HG03139 (cell line): ENCODE data around the gene ASXL2.
"Not testable (repeated sequence)": the region's sequence is repeated elsewhere in the genome, so short reads cannot be mapped to it uniquely, and the experiment has no call there.

ENCODE experiments used
- ATAC-seq: cut with Tn5 transposase; IDR thresholded peaks from one replicate; pipeline ENCODE4 v1.9.1; 2021; ENCODE audit not compliant: unreplicated experiment

The ASXL2 gene

GRCh38 chr2:25742501-25742900 lies 135.8 kb downstream of the ASXL2 start:
- no peak for ATAC-seq

GRCh38 chr2:25740810-25741381 lies 137.4 kb downstream of the ASXL2 start:
- no peak for ATAC-seq

GRCh38 chr2:25738383-25739343 lies 139.6 kb downstream of the ASXL2 start:
- ATAC-seq, result no peak

GRCh38 chr2:25736899-25737515 lies 141.3 kb downstream of the ASXL2 start:
- ATAC-seq, result no peak

GRCh38 chr2:25735835-25736234 lies 142.5 kb downstream of the ASXL2 start:
- no peak for ATAC-seq

- ATAC-seq, result no peak
Observed at GRCh38 chr2:25728559-25728958, 149.7 kb downstream of the ASXL2 start.

GRCh38 chr2:25726522-25726921 lies 151.8 kb downstream of the ASXL2 start:
- no peak for ATAC-seq

GRCh38 chr2:25725877-25726276 lies 152.4 kb downstream of the ASXL2 start:
- no peak for ATAC-seq

- ATAC-seq, result no peak
Observed at GRCh38 chr2:25724756-25725155, 153.5 kb downstream of the ASXL2 start.

GRCh38 chr2:25722224-25722623 lies 156.1 kb downstream of the ASXL2 start:
- ATAC-seq, result no peak

- no peak for ATAC-seq
Observed at GRCh38 chr2:25720575-25720974, 157.7 kb downstream of the ASXL2 start.

- ATAC-seq, result no peak
Observed at GRCh38 chr2:25714740-25715139, 163.5 kb downstream of the ASXL2 start.

- no peak for ATAC-seq
Observed at GRCh38 chr2:25712455-25712854, 165.8 kb downstream of the ASXL2 start.

- ATAC-seq, result no peak
Observed at GRCh38 chr2:25711675-25712354, 166.5 kb downstream of the ASXL2 start.

GRCh38 chr2:25710750-25711149 lies 167.5 kb downstream of the ASXL2 start:
- ATAC-seq, result no peak

- ATAC-seq, result no peak
Observed at GRCh38 chr2:25709349-25709748, 168.9 kb downstream of the ASXL2 start.

GRCh38 chr2:25707927-25708590 lies 170.2 kb downstream of the ASXL2 start:
- no peak for ATAC-seq

- not testable (repeated sequence) for ATAC-seq
Observed at GRCh38 chr2:25705575-25705974, 172.7 kb downstream of the ASXL2 start.

GRCh38 chr2:25701801-25702200 lies 176.5 kb downstream of the ASXL2 start:
- no peak for ATAC-seq

- no peak for ATAC-seq
Observed at GRCh38 chr2:25700221-25700660, 178.0 kb downstream of the ASXL2 start.

GRCh38 chr2:25699216-25699615 lies 179.1 kb downstream of the ASXL2 start:
- ATAC-seq, result no peak
